HepG2 (cell line): Measurements from ENCODE around the gene KMT2A. TPM values are rescaled to one million over a fixed set of nuclear protein-coding genes. Genes with fewer than 3 reads are reported as not detected.

Experiments
- GATAD1 ChIP-seq: IDR thresholded peaks from 2 replicates; pipeline ENCODE4 v1.6.1; 2016; ENCODE audit warnings: missing genetic modification reagents, missing compliant biosample characterization
- HNRNPUL1 ChIP-seq: fragments of 200-400 bp; formaldehyde crosslinking; IDR thresholded peaks from 2 replicates; pipeline ENCODE4 v1.6.1; 2017; ENCODE audit warnings: low read depth, mild to moderate bottlenecking, low read length, moderate library complexity
- MYNN ChIP-seq: sonication (generic); formaldehyde crosslinking; IDR thresholded peaks from 2 replicates; pipeline ENCODE4 v1.4.0; 2020; ENCODE audit warnings: mild to moderate bottlenecking, low read depth, missing genetic modification reagents
- REL ChIP-seq: sonication (generic); formaldehyde crosslinking; conservative IDR thresholded peaks from 2 replicates; pipeline ENCODE4 v1.8.0; 2022; ENCODE audit warnings: mild to moderate bottlenecking, missing genetic modification reagents, moderate library complexity
- SATB2 ChIP-seq: sonication (generic); formaldehyde crosslinking; IDR thresholded peaks from 2 replicates; pipeline ENCODE4 v1.5.0; 2020; ENCODE audit warnings: missing genetic modification reagents
- ZNF431 ChIP-seq: sonication (generic); formaldehyde crosslinking; IDR thresholded peaks from 2 replicates; pipeline ENCODE4 v1.9.0; 2022; ENCODE audit warnings: missing genetic modification reagents, low read depth, mild to moderate bottlenecking, borderline replicate concordance
- ZNF44 ChIP-seq: sonication (generic); formaldehyde crosslinking; IDR thresholded peaks from 2 replicates; pipeline ENCODE4 v1.5.1; 2020; ENCODE audit warnings: mild to moderate bottlenecking, missing genetic modification reagents
- ZNF619 ChIP-seq: sonication (generic); formaldehyde crosslinking; IDR thresholded peaks from 2 replicates; pipeline ENCODE4 v1.4.0; 2020; ENCODE audit warnings: mild to moderate bottlenecking, missing genetic modification reagents
- polyA plus RNA-seq, 8 experiments: library from polyadenylated mRNA; depleted of rRNA in 3 of 8; stranded (reverse) in 7 of 8; unstranded in 1 of 8; fragments of >200 nt; fragmentation: Illumina TruSeq in 4 of 8; extraction: Trizol in 4 of 8; gene quantifications; 2 replicates each; pipeline versions ENCODE4 v1.2.1 to v1.2.3, GENCODE V29; 2011 to 2016; ENCODE audit warnings: low read depth in 4 of 8, missing spikeins in 1 of 8, mixed read lengths in 1 of 8; ENCODE audit not compliant: insufficient read depth in 1 of 8
- total RNA-seq, 5 experiments: library from RNA; depleted of rRNA; stranded (reverse); fragments of >200 nt; fragmentation: Illumina TruSeq; extraction: Trizol; gene quantifications; 2 replicates each; pipeline ENCODE4 v1.2.3, GENCODE V29; 2016; ENCODE audit warnings: low read depth in 1 of 5
- TF ChIP-seq, protein P1 (sequence below): sonication (generic); formaldehyde crosslinking; IDR thresholded peaks from 2 replicates; pipeline ENCODE4 v1.9.0; 2022; ENCODE audit warnings: missing genetic modification reagents, mild to moderate bottlenecking, borderline replicate concordance
- TF ChIP-seq, protein P2 (sequence below), 2 experiments: fragments of 450-650 bp in 1 of 2; sonication (generic) in 1 of 2; formaldehyde crosslinking in 1 of 2; IDR thresholded peaks; 2 replicates each; pipeline versions ENCODE4 v1.6.1 to v1.8.0; 2016 to 2022; ENCODE audit warnings: antibody characterized with exemption in 1 of 2, mild to moderate bottlenecking in 1 of 2, missing genetic modification reagents in 1 of 2
- TF ChIP-seq, protein P3 (sequence below): sonication (generic); formaldehyde crosslinking; IDR thresholded peaks from 2 replicates; pipeline ENCODE4 v1.4.0; 2020; ENCODE audit warnings: missing genetic modification reagents
- TF ChIP-seq, protein P4 (sequence below): sonication (generic); formaldehyde crosslinking; IDR thresholded peaks from 2 replicates; pipeline ENCODE4 v1.8.1; 2023; ENCODE audit warnings: missing genetic modification reagents, inconsistent platforms, borderline replicate concordance

KMT2A gene
- total and polyA plus RNA-seq, 2 of the 13 experiments (the other 11 are each of a cell fraction or from before 2014, with no cell fraction given) = 12.4 to 20.0 TPM

DNA sequence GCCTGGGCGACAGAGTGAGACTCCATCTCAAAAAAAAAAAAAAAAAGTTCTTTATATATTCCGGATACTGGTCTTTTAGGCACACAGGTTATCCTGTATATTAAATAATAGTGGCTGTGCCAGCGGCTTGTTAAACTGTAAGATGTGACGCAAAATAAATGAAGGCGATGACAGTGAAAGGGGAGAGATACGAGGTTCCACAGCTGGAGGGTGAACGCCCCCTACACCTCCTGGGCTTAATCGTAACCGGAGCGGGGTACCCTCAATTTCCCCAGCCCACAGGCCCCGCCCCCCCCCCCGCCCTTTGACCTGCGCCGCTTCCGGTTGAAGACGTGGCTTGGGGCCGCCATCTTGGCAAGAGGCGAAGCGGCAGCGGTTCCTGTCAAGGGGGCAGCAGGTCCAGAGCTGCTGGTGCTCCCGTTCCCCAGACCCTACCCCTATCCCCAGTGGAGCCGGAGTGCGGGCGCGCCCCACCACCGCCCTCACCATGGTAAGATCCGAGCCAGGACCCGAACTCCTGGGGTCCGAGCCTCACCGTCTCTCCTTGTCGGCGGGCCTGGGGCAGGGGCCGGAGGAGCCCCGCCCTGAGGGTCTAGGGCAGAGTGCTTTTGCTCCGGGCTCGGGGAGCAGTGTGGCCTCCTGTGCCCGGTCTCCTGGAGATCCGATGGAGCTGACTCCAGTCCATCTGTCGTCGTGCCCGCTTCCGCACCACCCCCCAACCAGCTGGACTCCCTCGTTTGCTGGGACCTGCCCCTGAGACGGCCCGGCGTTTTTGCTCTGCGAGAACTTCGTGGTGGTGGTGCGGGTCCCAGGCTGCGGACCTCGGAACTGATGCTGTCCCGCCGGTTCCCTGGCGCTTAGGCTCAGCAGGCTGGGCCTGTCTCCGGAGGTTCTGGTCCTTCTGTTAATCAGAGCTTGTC is 136.0 kb downstream of the KMT2A start, which contains the start of gene ARCN1 (continued):
- TF ChIP-seq ZNF619 (CRISPR knock-in tag) (peak; percentile 73; the same call in 1 of the 2 replicates), HNRNPUL1 (no peak), SATB2 (CRISPR knock-in tag) (0 out of 2 replicates have a peak, but pooled peaks have one; percentile 8), GATAD1 (peak; percentile 21; the same call in 1 of the 2 replicates), ZNF431 (CRISPR knock-in tag) (no peak), ZNF44 (CRISPR knock-in tag) (no peak), MYNN (CRISPR knock-in tag) (no peak), REL (no peak)
- TF ChIP-seq, protein P1, sequence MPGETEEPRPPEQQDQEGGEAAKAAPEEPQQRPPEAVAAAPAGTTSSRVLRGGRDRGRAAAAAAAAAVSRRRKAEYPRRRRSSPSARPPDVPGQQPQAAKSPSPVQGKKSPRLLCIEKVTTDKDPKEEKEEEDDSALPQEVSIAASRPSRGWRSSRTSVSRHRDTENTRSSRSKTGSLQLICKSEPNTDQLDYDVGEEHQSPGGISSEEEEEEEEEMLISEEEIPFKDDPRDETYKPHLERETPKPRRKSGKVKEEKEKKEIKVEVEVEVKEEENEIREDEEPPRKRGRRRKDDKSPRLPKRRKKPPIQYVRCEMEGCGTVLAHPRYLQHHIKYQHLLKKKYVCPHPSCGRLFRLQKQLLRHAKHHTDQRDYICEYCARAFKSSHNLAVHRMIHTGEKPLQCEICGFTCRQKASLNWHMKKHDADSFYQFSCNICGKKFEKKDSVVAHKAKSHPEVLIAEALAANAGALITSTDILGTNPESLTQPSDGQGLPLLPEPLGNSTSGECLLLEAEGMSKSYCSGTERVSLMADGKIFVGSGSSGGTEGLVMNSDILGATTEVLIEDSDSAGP = peak; percentile 76; the same call in 1 of the 2 replicates
- TF ChIP-seq, protein P2, sequence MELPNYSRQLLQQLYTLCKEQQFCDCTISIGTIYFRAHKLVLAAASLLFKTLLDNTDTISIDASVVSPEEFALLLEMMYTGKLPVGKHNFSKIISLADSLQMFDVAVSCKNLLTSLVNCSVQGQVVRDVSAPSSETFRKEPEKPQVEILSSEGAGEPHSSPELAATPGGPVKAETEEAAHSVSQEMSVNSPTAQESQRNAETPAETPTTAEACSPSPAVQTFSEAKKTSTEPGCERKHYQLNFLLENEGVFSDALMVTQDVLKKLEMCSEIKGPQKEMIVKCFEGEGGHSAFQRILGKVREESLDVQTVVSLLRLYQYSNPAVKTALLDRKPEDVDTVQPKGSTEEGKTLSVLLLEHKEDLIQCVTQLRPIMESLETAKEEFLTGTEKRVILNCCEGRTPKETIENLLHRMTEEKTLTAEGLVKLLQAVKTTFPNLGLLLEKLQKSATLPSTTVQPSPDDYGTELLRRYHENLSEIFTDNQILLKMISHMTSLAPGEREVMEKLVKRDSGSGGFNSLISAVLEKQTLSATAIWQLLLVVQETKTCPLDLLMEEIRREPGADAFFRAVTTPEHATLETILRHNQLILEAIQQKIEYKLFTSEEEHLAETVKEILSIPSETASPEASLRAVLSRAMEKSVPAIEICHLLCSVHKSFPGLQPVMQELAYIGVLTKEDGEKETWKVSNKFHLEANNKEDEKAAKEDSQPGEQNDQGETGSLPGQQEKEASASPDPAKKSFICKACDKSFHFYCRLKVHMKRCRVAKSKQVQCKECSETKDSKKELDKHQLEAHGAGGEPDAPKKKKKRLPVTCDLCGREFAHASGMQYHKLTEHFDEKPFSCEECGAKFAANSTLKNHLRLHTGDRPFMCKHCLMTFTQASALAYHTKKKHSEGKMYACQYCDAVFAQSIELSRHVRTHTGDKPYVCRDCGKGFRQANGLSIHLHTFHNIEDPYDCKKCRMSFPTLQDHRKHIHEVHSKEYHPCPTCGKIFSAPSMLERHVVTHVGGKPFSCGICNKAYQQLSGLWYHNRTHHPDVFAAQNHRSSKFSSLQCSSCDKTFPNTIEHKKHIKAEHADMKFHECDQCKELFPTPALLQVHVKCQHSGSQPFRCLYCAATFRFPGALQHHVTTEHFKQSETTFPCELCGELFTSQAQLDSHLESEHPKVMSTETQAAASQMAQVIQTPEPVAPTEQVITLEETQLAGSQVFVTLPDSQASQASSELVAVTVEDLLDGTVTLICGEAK (IDR thresholded peaks at IDR 0.05) = no peak
- TF ChIP-seq, protein P2 (CRISPR knock-in tag; IDR thresholded peaks at IDR 0.05) = no peak; the same call in 1 of the 2 replicates
- TF ChIP-seq, protein P3, sequence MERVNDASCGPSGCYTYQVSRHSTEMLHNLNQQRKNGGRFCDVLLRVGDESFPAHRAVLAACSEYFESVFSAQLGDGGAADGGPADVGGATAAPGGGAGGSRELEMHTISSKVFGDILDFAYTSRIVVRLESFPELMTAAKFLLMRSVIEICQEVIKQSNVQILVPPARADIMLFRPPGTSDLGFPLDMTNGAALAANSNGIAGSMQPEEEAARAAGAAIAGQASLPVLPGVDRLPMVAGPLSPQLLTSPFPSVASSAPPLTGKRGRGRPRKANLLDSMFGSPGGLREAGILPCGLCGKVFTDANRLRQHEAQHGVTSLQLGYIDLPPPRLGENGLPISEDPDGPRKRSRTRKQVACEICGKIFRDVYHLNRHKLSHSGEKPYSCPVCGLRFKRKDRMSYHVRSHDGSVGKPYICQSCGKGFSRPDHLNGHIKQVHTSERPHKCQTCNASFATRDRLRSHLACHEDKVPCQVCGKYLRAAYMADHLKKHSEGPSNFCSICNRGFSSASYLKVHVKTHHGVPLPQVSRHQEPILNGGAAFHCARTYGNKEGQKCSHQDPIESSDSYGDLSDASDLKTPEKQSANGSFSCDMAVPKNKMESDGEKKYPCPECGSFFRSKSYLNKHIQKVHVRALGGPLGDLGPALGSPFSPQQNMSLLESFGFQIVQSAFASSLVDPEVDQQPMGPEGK = peak; percentile 60; the same call in 1 of the 2 replicates
- TF ChIP-seq, protein P4, sequence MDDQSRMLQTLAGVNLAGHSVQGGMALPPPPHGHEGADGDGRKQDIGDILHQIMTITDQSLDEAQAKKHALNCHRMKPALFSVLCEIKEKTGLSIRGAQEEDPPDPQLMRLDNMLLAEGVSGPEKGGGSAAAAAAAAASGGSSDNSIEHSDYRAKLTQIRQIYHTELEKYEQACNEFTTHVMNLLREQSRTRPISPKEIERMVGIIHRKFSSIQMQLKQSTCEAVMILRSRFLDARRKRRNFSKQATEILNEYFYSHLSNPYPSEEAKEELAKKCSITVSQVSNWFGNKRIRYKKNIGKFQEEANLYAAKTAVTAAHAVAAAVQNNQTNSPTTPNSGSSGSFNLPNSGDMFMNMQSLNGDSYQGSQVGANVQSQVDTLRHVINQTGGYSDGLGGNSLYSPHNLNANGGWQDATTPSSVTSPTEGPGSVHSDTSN (CRISPR knock-in tag) = no peak
